ENCODE data around the gene ZNF431.
"Not testable (repeated sequence)": the region's sequence is repeated elsewhere in the genome, so short reads cannot be mapped to it uniquely, and the experiment has no call there.

The ZNF431 gene

GRCh38 chr19:21141787-21142464, at the start of gene ZNF431:
Gene ZNF431 (plus strand): TSS chr19:21142040. CDS start chr19:21142184, 144 bp downstream.
- peak; percentile 88 to 90 for DNase-seq

GRCh38 chr19:21092109-21092508, 49.7 kb upstream of the ZNF431 start:
- DNase-seq = no peak

GRCh38 chr19:21094347-21095025, 47.4 kb upstream of the ZNF431 start:
- no peak for DNase-seq

GRCh38 chr19:21098291-21098690, 43.5 kb upstream of the ZNF431 start:
- no peak for DNase-seq

- no peak for DNase-seq
These were observed 40.2 kb upstream of the ZNF431 start for GRCh38 chr19:21101521-21102242.

- DNase-seq = no peak
These were observed 32.7 kb upstream of the ZNF431 start for GRCh38 chr19:21109116-21109515.

GRCh38 chr19:21110183-21110582, 31.7 kb upstream of the ZNF431 start:
- no peak for DNase-seq

- no peak for DNase-seq
These were observed 26.4 kb upstream of the ZNF431 start for GRCh38 chr19:21115430-21115829.

- no peak for DNase-seq
These were observed 24.6 kb upstream of the ZNF431 start for GRCh38 chr19:21117041-21117907.

- no peak for DNase-seq
These were observed 15.8 kb upstream of the ZNF431 start for GRCh38 chr19:21126078-21126477.

GRCh38 chr19:21127001-21127400, 14.8 kb upstream of the ZNF431 start:
- no peak for DNase-seq

GRCh38 chr19:21127898-21128297, 13.9 kb upstream of the ZNF431 start:
- no peak for DNase-seq

- DNase-seq = no peak
These were observed 12.7 kb upstream of the ZNF431 start for GRCh38 chr19:21128901-21129698.

- no peak for DNase-seq
These were observed 11.6 kb upstream of the ZNF431 start for GRCh38 chr19:21130097-21130775.

- no peak for DNase-seq
These were observed 8.2 kb upstream of the ZNF431 start for GRCh38 chr19:21133633-21134032.

GRCh38 chr19:21134934-21135366, 6.9 kb upstream of the ZNF431 start:
- DNase-seq = no peak

GRCh38 chr19:21135433-21135832, 6.4 kb upstream of the ZNF431 start:
- no peak for DNase-seq

- DNase-seq = no peak
These were observed 3.7 kb upstream of the ZNF431 start for GRCh38 chr19:21138130-21138529.

GRCh38 chr19:21141006-21141405, 834 bp upstream of the ZNF431 start:
- DNase-seq = not testable (repeated sequence)

GRCh38 chr19:21143428-21143827, 1.6 kb downstream of the ZNF431 start:
- DNase-seq = no peak

- no peak for DNase-seq
These were observed 2.0 kb downstream of the ZNF431 start for GRCh38 chr19:21143854-21144253.

Measured in activated T-cell treated with anti-CD3 and anti-CD28 coated beads, Interleukin-2, amount 50 U/mL, for 48 hours (primary cell).